ENCODE data around the gene COMMD9.

COMMD9 gene

DNA sequence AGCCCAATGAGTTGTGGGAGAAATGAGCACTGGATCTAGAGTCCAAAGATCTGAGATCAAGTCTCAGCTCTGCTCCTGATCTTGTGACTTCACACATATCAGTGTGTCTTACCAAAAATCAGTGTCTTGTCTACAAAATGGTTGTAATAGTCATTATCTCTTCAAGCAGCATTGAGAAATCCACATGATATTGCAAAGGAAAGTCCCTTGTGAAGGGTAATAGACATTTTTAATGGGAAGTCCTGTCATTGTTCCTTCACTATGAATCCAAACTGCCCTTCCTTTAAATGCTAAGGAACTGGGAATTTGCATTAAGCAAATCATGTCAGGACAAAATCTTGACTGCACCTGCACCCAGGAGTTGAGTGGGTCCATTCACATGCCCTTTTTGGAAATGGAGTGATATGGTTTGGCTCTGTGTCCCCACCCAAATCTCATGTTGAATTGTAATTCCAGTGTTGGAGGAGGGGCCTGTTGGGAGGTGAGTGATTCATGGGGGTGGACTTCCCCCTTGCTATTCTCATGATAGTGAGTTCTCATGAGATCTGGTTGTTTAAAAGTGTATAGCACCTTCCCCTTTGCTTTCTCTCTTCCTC lies 51.1 kb downstream of the COMMD9 start:
- no peak overlapping the region for H2AFZ ChIP-seq (ENCODE audit: low read length)
- H4K8ac ChIP-seq (ENCODE audit: low read depth, low read length), result no peak overlapping the region
- H3K18ac ChIP-seq (ENCODE audit: low read length), result no peak overlapping the region
- no peak for DNase-seq (ENCODE audit: low spot score)
- H3K9ac ChIP-seq (ENCODE audit: low read depth, low read length, poor library complexity), result no peak overlapping the region
- H2BK15ac ChIP-seq (ENCODE audit: low read length), result no peak overlapping the region
- no peaks in the 10 kb centered on the region for H3K79me1 ChIP-seq (ENCODE audit: low read depth, low read length)
- no peaks in the 10 kb centered on the region for H3K27me3 ChIP-seq (ENCODE audit: control insufficient read depth in 3 of 3, insufficient read depth in 3 of 3, low read depth in 1 of 3, low read length in 3 of 3)
- no peak overlapping the region for H3K4ac ChIP-seq (ENCODE audit: low read length)
- no peak overlapping the region for H2BK120ac ChIP-seq (ENCODE audit: low read depth, low read length)
- peaks cover 0 to 1% of the 10 kb centered on the region in 2 donors for H3K4me1 ChIP-seq (ENCODE audit: control insufficient read depth in 2 of 2, insufficient read depth in 1 of 2, low read depth in 1 of 2, low read length in 2 of 2)
- H3K14ac ChIP-seq (ENCODE audit: low read length), result no peak overlapping the region
- no peak overlapping the region for H4K91ac ChIP-seq (ENCODE audit: low read depth, low read length, poor library complexity)
- H3K9me3 ChIP-seq (replicated peaks in 1 of 2; ENCODE audit: control insufficient read depth in 2 of 2, insufficient read depth in 1 of 2, low read depth in 1 of 2, low read length in 2 of 2), result no peaks in the 10 kb centered on the region
- H3K23ac ChIP-seq (ENCODE audit: low read depth, low read length, poor library complexity), result no peak overlapping the region
- no peak overlapping the region for H2BK5ac ChIP-seq (ENCODE audit: low read length)
- no peak overlapping the region for H3K27ac ChIP-seq (replicated peaks; ENCODE audit: low read length)
- H2AK5ac ChIP-seq (ENCODE audit: low read depth, low read length), result no peak overlapping the region
- H3K4me2 ChIP-seq (ENCODE audit: insufficient read depth, low read length, poor library complexity, severe bottlenecking), result no peak overlapping the region
- peaks cover 2 to 4% of the 10 kb centered on the region in 2 donors for H3K36me3 ChIP-seq (replicated peaks in 1 of 2; ENCODE audit: control insufficient read depth in 2 of 2, insufficient read depth in 2 of 2, low read length in 2 of 2)
- no peak overlapping the region for H3K4me3 ChIP-seq (ENCODE audit: low read length in 2 of 2)
- H2BK12ac ChIP-seq (ENCODE audit: low read length), result no peak overlapping the region

DNA sequence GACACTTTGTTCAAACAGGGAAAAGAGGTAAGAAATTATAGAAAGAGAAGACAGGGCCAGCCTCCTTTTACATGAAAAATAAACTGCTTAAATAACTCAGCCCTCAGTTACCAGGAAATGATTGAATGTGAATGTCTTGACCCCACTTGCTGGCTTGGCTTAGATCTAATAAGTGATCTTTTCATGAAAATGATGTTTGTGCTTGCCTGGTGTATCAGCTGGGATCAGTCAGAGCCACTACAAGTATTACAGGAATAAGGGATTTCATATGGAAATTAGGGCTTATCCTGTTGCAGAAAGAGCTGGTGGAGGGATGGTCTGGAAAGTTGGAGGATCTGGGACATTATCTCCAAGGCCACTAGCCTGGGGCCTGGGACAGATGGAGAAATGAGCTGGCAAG lies 51.8 kb downstream of the COMMD9 start:
- no peak overlapping the region for H2AK5ac ChIP-seq (ENCODE audit: low read depth, low read length)
- H2BK12ac ChIP-seq (ENCODE audit: low read length), result no peak overlapping the region
- H3K9me3 ChIP-seq (replicated peaks in 1 of 2; ENCODE audit: control insufficient read depth in 2 of 2, insufficient read depth in 1 of 2, low read depth in 1 of 2, low read length in 2 of 2), result peaks cover 0 to 3% of the 10 kb centered on the region in 2 donors
- no peak overlapping the region for H2BK15ac ChIP-seq (ENCODE audit: low read length)
- H3K4me2 ChIP-seq (ENCODE audit: insufficient read depth, low read length, poor library complexity, severe bottlenecking), result no peak overlapping the region
- H3K23ac ChIP-seq (ENCODE audit: low read depth, low read length, poor library complexity), result no peak overlapping the region
- no peak overlapping the region for H3K18ac ChIP-seq (ENCODE audit: low read length)
- H3K4ac ChIP-seq (ENCODE audit: low read length), result no peak overlapping the region
- no peak overlapping the region for H2AFZ ChIP-seq (ENCODE audit: low read length)
- H4K91ac ChIP-seq (ENCODE audit: low read depth, low read length, poor library complexity), result no peak overlapping the region
- DNase-seq (ENCODE audit: low spot score), result no peak
- H3K79me1 ChIP-seq (ENCODE audit: low read depth, low read length), result no peaks in the 10 kb centered on the region
- no peaks in the 10 kb centered on the region for H3K27me3 ChIP-seq (ENCODE audit: control insufficient read depth in 3 of 3, insufficient read depth in 3 of 3, low read depth in 1 of 3, low read length in 3 of 3)
- H3K9ac ChIP-seq (ENCODE audit: low read depth, low read length, poor library complexity), result no peak overlapping the region
- H3K27ac ChIP-seq (replicated peaks; ENCODE audit: low read length), result no peak overlapping the region
- H3K36me3 ChIP-seq (replicated peaks in 1 of 2; ENCODE audit: control insufficient read depth in 2 of 2, insufficient read depth in 2 of 2, low read length in 2 of 2), result peaks cover 3 to 5% of the 10 kb centered on the region in 2 donors
- no peak overlapping the region for H2BK5ac ChIP-seq (ENCODE audit: low read length)
- no peak overlapping the region for H4K8ac ChIP-seq (ENCODE audit: low read depth, low read length)
- H3K4me1 ChIP-seq (ENCODE audit: control insufficient read depth in 2 of 2, insufficient read depth in 1 of 2, low read depth in 1 of 2, low read length in 2 of 2), result peaks cover 0 to 1% of the 10 kb centered on the region in 2 donors
- no peak overlapping the region for H2BK120ac ChIP-seq (ENCODE audit: low read depth, low read length)
- no peak overlapping the region for H3K4me3 ChIP-seq (ENCODE audit: low read length in 2 of 2)
- no peak overlapping the region for H3K14ac ChIP-seq (ENCODE audit: low read length)

DNA sequence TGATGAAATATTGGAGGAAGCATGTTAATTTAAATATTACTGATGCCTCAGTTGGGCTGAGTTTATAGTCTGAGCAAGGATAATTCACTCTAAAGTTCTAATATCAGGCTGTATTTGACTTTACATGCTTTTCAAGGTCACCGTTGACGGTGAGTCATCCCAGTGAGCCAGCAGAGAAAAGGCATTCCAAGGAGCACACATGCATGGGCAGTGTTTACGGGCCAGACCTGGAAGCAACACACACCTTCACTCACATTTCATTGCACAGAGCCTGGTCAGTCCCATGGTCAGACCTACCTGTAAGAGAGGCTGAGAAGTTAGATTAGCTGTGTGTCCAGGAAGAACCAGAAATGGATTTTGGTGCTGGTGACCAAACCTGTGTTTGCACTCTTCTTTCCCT lies 53.5 kb downstream of the COMMD9 start:
- Histone ChIP-seq H2BK5ac (ENCODE audit: low read length) (no peak overlapping the region), H3K27ac (replicated peaks; ENCODE audit: low read length) (no peak overlapping the region), H3K79me1 (ENCODE audit: low read depth, low read length) (no peaks in the 10 kb centered on the region), H3K9ac (ENCODE audit: low read depth, low read length, poor library complexity) (no peak overlapping the region), H3K14ac (ENCODE audit: low read length) (no peak overlapping the region), H4K91ac (ENCODE audit: low read depth, low read length, poor library complexity) (no peak overlapping the region), H3K27me3 (ENCODE audit: control insufficient read depth in 3 of 3, insufficient read depth in 3 of 3, low read depth in 1 of 3, low read length in 3 of 3) (no peaks in the 10 kb centered on the region), H3K4me3 (ENCODE audit: low read length in 2 of 2) (no peak overlapping the region), H3K23ac (ENCODE audit: low read depth, low read length, poor library complexity) (no peak overlapping the region), H2BK15ac (ENCODE audit: low read length) (no peak overlapping the region), H3K36me3 (replicated peaks in 1 of 2; ENCODE audit: control insufficient read depth in 2 of 2, insufficient read depth in 2 of 2, low read length in 2 of 2) (peaks cover 5 to 18% of the 10 kb centered on the region in 2 donors), H3K4me2 (ENCODE audit: insufficient read depth, low read length, poor library complexity, severe bottlenecking) (no peak overlapping the region), H2AK5ac (ENCODE audit: low read depth, low read length) (no peak overlapping the region), H2BK12ac (ENCODE audit: low read length) (no peak overlapping the region), H3K9me3 (replicated peaks in 1 of 2; ENCODE audit: control insufficient read depth in 2 of 2, insufficient read depth in 1 of 2, low read depth in 1 of 2, low read length in 2 of 2) (peaks cover 0 to 13% of the 10 kb centered on the region in 2 donors), H4K8ac (ENCODE audit: low read depth, low read length) (no peak overlapping the region), H3K4ac (ENCODE audit: low read length) (no peak overlapping the region), H2AFZ (ENCODE audit: low read length) (no peak overlapping the region), H2BK120ac (ENCODE audit: low read depth, low read length) (no peak overlapping the region), H3K4me1 (ENCODE audit: control insufficient read depth in 2 of 2, insufficient read depth in 1 of 2, low read depth in 1 of 2, low read length in 2 of 2) (peaks cover 0 to 1% of the 10 kb centered on the region in 2 donors), H3K18ac (ENCODE audit: low read length) (no peak overlapping the region)
- no peak for DNase-seq (ENCODE audit: low spot score)
- WGBS, 2 donors (ENCODE audit: extremely low coverage in 2 of 2, insufficient read length in 2 of 2, insufficient replicate concordance in 1 of 2), result no CpG with 5 or more reads among the region's 3 CpGs

DNA sequence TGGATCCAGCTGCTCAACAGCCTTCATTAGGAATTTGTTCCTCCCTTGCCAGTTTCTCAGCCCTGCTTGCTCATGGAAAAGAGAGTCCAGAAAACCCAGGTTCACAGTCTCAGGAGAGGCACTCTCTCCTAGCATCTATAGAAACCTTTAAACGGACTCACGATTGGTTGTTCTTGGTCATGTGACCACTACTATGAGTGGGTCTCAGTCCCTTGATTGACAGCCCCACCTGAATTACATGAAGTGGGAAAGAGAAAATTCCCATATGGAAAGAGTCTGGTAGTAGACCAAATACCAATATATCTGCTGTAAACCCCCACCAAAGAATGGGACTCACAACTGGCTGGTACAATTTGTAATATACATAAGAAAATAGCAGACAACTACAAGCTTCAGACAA lies 54.4 kb downstream of the COMMD9 start:
- no peak overlapping the region for H2BK15ac ChIP-seq (ENCODE audit: low read length)
- H3K18ac ChIP-seq (ENCODE audit: low read length), result no peak overlapping the region
- no CpG with 5 or more reads among the region's 2 CpGs for WGBS, 2 donors (ENCODE audit: extremely low coverage in 2 of 2, insufficient read length in 2 of 2, insufficient replicate concordance in 1 of 2)
- H2AFZ ChIP-seq (ENCODE audit: low read length), result no peak overlapping the region
- H3K9me3 ChIP-seq (replicated peaks in 1 of 2; ENCODE audit: control insufficient read depth in 2 of 2, insufficient read depth in 1 of 2, low read depth in 1 of 2, low read length in 2 of 2), result peaks cover 0 to 22% of the 10 kb centered on the region in 2 donors
- H3K4me3 ChIP-seq (ENCODE audit: low read length in 2 of 2), result no peak overlapping the region
- no peaks in the 10 kb centered on the region for H3K27me3 ChIP-seq (ENCODE audit: control insufficient read depth in 3 of 3, insufficient read depth in 3 of 3, low read depth in 1 of 3, low read length in 3 of 3)
- H3K4me1 ChIP-seq (ENCODE audit: control insufficient read depth in 2 of 2, insufficient read depth in 1 of 2, low read depth in 1 of 2, low read length in 2 of 2), result peaks cover 0 to 2% of the 10 kb centered on the region in 2 donors
- H3K14ac ChIP-seq (ENCODE audit: low read length), result no peak overlapping the region
- no peak overlapping the region for H4K91ac ChIP-seq (ENCODE audit: low read depth, low read length, poor library complexity)
- H3K4me2 ChIP-seq (ENCODE audit: insufficient read depth, low read length, poor library complexity, severe bottlenecking), result no peak overlapping the region
- peaks cover 5 to 27% of the 10 kb centered on the region in 2 donors for H3K36me3 ChIP-seq (replicated peaks in 1 of 2; ENCODE audit: control insufficient read depth in 2 of 2, insufficient read depth in 2 of 2, low read length in 2 of 2)
- no peak overlapping the region for H2BK120ac ChIP-seq (ENCODE audit: low read depth, low read length)
- H3K23ac ChIP-seq (ENCODE audit: low read depth, low read length, poor library complexity), result no peak overlapping the region
- H4K8ac ChIP-seq (ENCODE audit: low read depth, low read length), result no peak overlapping the region
- no peak overlapping the region for H2BK12ac ChIP-seq (ENCODE audit: low read length)
- no peak overlapping the region for H3K9ac ChIP-seq (ENCODE audit: low read depth, low read length, poor library complexity)
- H3K27ac ChIP-seq (replicated peaks; ENCODE audit: low read length), result no peak overlapping the region
- H2AK5ac ChIP-seq (ENCODE audit: low read depth, low read length), result no peak overlapping the region
- no peak for DNase-seq (ENCODE audit: low spot score)
- no peak overlapping the region for H3K4ac ChIP-seq (ENCODE audit: low read length)
- H3K79me1 ChIP-seq (ENCODE audit: low read depth, low read length), result no peaks in the 10 kb centered on the region
- no peak overlapping the region for H2BK5ac ChIP-seq (ENCODE audit: low read length)

Data from neuronal stem cell (in vitro differentiated cells).